H54 (cell line): ENCODE data around the gene FAM228A.

ENCODE experiments used
- DNase-seq: peaks from one replicate; pipeline ENCODE4 v3.0.0; 2011; ENCODE audit warnings: low spot score, mixed read lengths; ENCODE audit not compliant: insufficient read length
- FAIRE-seq: peaks from 3 replicates; lab custom pipeline; 2011; peaks lifted over from hg19 to GRCh38; lab: Jason Lieb, UNC
- POLR2A ChIP-seq: IDR thresholded peaks from 2 replicates; pipeline ENCODE4 v1.6.1; 2011; ENCODE audit warnings: low read depth, mild to moderate bottlenecking, low read length

The FAM228A gene

DNA sequence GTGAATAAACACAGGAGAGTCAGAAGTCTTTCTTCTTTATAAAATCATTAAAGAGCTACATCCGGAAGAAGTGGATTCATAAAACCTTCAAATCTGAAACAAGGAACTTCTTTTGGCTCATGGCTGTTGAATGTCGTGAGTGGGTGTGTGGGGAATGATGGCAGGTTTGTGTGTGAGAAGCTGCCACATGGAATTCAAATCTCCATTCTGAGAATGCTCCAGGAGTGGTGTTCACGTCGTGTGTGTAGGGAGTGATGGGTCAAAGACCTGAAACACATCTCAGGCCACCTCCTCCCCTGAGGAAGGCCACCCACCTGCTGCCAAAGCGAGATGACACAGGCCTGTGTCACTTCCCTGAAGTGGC is 28.9 kb downstream of the FAM228A start:
- FAIRE-seq, result no peak
- TF ChIP-seq POLR2A, result no peak

DNA sequence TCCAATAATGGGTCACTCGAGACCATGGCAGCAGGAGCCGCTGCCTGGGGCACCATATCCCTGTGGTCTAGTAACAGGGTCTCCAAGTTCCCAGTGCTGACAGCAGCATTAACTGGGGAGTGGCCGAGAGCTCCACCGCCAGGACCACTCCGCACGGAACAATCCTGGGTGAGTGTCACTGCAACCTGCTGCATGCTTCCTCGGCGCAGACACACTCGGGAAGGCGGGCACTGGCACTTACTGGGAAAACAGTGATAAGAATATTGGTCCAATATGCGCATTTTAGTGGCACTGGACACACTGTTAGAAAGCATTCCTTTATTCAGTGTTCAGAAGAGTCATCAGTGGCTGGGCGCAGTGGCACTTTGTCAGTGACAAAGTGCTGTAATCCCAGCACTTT is 29.7 kb downstream of the FAM228A start:
- no peak for FAIRE-seq
- no peak for TF ChIP-seq POLR2A

More for the DNA sequence above, 28.9 kb downstream of the FAM228A start:
- DNase-seq, result no peak

DNA sequence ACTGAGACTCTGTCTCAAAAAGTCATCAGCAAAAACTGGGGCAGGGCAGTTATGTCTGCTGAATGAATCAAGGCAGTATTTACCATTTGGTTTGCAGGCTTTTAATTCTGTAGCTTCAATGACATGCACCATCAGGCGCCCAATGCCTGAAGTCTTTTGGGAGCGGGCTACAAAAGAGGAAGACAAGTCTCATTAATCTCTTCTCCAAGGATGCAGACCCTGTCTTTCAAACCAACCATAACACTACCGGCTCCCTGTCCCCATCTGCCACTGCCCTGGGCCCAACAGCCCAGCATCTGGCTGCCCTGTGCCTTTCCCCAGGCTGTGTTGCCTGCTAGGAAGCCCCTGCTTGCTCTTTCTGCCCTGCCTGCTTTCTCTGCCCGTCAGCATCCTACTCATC is 30.3 kb downstream of the FAM228A start:
- no peak for FAIRE-seq
- no peak for TF ChIP-seq POLR2A
- DNase-seq, result no peak

More for the DNA sequence above, 29.7 kb downstream of the FAM228A start:
- no peak for DNase-seq

DNA sequence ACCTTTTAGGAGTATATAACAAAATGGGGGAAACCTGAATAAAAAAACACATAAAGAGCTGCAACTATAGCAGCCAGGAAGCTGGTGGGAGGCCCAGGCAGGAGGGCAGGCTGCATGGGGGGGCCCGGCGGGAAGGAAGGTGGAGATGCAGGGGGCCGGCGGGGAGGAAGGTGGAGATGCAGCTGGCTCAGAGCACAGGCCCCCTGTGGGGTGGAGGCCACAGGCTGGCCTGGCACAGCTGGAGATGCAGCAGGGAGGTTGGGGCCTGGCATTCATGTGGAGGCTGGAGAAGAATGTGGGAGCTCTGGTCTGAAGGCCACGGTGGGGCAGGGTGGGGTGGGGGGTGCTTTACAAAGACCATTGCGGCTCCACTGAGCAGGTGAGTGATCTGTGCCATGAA is 31.4 kb downstream of the FAM228A start:
- no peak for DNase-seq
- no peak for TF ChIP-seq POLR2A
- no peak for FAIRE-seq

DNA sequence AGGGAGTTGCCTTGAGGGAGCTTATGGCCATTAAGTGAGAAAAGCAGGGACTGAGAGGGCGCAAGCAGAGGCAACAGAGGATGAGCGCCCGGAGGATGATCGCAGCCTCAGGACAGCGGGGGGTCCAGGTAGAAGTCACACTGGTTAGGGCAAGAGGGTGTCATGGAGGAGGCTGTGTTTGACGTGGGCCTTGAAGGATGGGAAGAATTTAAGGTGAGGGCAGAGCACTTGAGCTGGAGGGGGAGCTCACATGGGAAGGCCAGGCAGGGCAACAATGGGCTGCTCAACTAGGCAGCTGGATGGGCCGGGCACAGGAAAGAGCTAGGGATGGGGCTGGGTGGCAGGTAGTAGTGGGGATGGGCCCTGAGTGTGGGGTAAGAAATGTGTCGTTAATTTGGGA is 31.9 kb downstream of the FAM228A start:
- FAIRE-seq (no peak), DNase-seq (no peak)
- TF ChIP-seq POLR2A, result no peak

DNA sequence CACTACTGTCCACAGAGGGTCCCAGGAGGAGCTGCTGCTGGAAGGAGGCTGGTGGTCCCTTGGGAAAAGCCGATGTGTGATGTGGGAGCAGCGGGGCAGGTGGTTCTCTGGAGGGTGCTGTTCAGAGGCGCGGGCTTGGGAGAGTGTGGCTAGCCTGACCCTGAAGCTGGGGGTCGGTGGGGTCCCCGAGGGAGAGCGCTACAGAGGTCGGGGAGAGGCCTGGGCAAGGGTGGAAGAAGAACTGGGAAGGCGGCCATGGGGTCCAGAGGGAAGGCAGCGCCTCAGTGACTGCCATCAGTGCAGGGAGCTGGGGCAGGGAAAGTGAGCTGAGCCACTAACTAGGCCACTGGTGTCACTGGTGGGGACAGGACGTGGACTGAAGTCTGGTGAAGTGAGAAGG is 32.5 kb downstream of the FAM228A start:
- FAIRE-seq, result no peak
- DNase-seq, result no peak
- TF ChIP-seq POLR2A, result no peak

DNA sequence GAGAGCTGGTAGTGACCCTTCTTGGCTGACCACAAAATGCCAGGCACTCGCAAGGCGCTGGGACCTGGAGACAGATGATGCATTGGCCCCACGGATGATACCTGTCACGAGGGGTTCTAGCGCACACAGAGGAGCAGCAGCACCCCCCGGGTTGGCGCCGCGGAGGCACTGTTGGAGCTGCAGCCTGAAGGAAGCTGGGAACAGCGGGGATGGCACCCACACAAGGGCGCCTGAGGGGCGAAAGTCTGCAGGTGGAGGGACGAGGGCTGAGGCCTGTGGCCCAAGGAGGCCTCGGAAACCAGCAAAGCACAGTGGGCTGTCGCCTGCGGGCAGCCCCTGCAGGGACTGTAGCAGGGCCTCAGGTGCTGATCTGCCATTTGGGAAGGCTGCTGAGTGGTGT is 33.6 kb downstream of the FAM228A start:
- FAIRE-seq, result no peak
- no peak for TF ChIP-seq POLR2A
- no peak for DNase-seq

DNA sequence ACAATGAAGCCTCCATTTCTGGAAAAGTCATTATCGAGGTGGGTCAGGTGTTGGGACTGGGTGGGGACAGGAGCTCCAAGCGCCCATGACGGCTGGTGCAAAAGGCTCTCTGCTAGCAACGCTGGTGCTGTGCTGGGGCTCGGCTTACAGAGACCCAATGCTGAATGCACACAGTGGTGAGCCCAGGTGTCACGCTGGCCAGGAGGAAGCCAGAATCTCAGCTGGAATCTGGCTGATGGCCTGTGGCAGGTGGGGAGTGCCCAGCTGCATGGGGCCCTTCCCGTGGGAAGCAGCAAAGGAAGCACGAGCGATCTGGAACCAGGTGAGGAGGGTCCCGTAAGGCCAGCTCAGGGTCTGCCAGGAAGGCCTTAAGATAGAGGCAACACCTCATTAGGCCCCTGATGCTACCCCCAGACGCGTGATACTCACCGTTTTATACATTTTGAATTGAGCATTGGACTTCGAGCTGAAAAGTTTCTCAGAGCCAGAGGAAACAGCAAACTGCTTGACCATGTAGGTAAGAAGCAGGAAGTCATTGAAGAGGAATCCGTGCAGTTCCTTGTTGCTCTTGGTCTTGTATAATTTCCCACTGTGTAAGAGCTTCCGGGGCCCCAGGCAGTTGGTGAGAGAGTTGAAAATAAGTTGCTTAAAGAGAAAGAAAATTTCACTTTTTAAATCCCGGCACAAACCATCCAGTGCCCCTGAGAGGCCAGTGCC is 34.7 kb downstream of the FAM228A start:
- no peak for TF ChIP-seq POLR2A
- DNase-seq (no peak), FAIRE-seq (no peak)

DNA sequence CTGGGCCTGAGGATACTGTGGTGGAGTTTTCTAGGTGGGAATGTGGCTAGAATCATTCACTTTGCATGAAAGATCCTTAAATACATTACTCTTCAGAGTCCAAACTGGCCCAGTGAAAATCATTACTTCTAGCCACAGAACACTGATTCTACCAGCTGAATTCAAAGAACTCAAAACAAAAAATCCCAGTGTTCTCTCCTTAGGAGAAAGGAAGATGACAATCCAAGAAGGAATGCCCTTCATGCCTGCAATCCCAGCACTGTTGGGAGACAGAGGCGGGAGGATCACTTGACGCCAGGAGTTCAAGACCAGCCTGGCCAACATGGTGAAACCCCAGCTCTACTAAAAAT is 35.2 kb downstream of the FAM228A start:
- TF ChIP-seq POLR2A, result no peak
- FAIRE-seq, result no peak
- no peak for DNase-seq

DNA sequence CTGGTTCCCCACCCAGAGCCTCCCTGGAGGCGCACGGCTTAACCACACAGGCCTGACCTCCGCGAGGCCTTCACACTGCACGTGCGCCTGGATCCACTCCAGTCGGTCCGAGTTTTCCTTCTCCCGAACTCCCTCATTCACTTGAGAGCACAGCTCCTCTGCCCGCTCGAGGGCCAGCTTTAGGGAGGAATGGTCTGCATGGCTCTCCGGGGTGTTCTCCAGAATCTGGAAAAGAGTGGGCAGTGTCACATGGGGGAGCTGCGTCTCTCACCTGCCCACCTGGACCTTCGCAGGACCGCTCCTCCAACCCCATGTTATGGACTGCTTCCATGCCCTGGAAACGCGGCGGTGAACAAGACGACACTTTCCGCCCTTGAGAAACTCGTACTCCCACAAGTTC is 35.9 kb downstream of the FAM228A start:
- no peak for TF ChIP-seq POLR2A
- DNase-seq, result no peak
- FAIRE-seq, result no peak

DNA sequence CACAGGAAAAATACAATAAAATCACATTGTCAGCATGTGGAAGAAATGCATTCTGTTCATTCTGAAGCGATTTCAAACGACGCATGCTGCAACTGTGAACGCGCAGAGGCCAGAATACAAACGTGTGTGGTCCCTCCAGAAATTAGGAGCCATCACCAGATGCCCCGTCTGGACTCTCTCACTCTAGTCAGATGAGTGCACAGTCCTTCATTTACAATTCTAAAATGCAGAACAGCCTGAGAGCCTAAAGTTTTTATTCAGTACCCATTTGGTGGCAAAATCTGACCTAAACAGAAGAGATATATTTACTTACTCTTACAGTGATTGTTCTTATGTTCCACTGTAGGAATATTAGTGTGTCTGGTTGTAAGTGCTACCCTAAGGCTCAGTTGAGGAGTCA is 36.6 kb downstream of the FAM228A start:
- DNase-seq (no peak), FAIRE-seq (no peak)
- TF ChIP-seq POLR2A, result no peak

DNA sequence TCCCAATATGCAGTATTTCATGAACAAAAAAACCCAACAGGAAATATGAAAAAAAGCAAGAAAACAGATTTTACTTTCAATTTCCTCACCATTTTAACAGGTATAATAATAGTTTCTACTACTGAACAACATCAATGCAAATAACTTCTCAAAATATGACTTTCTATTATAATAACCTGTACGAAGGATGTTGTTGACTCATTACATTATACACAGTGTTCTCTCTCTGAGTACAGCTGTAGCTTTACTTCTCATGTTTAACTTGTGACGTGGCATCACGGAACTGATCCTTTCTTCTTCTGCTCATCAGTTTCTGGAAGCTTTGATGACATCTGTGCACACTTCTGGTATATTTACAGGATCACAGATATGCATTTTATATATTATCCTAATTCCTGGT is 40.0 kb downstream of the FAM228A start:
- DNase-seq, result no peak
- TF ChIP-seq POLR2A, result no peak
- FAIRE-seq, result no peak

DNA sequence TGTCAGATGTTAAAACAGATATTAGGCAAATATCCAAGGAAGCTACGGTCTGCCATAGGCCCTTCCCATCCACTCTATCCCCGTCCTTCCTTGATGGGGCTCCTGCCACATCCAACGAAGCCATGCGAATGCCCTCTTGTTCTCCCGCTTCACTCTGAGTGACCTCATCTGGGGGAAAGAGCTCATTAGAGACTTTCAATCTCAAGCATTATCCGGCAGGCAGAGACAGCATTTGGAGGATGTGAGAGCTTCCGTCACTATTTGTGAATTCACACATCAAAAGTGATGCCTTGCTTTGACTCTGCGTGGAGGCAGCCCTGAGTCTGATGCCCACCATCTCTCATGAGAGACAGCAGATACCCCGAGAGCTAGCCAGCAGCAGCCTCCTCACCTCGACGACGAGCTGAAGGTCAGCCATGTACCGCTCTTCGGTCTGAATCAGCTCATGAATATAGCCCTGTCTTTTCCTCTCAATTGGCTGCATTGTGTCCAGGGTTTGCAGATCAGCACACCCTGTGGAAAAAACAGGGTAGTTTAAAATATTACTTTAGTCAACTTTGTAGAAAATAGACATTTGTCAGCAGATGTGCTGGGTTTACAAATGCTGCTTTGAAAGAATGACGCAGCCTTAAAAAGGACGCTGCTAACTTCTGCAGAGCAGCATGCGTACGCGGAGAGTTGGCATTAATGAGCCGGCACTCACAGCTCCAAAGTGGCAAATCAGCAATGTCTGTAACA is 45.9 kb downstream of the FAM228A start:
- no peak for TF ChIP-seq POLR2A
- DNase-seq (no peak), FAIRE-seq (no peak)

DNA sequence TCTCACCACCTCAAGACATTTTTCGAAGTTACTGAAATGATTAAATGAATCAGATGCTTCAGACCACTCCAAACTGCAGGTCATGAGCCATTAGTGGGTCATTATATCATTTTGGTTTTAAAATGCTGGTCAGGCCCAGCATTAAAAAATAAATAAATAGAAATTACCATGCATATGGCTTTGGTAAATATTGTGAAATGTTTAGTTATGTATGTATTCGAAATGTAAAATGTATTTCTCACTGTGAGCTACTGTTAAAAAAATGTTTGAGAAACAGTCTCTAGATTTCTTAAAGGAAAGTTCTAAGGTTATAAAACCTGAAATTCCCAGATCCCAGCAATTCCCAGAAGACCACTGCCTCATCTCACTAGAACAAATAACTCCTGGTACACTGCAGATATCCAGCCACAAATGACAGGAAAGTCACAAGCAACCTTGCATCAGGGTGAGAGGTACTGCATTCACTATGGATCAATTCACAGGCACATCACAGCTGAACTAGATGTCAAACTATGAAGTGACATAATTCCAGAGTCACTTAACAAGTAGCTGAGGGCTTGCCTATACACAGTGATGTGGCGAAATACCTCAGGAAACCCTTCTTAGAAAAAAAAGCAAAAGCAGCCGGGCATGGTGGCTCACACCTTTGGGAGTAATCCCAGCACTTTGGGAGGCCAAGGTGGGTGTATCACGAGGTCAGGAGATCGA is 46.6 kb downstream of the FAM228A start:
- FAIRE-seq (no peak), DNase-seq (no peak)
- no peak for TF ChIP-seq POLR2A
